ENCODE data around the gene HIPK4. TPM values are rescaled to one million over a fixed set of nuclear protein-coding genes. Genes with fewer than 3 reads are reported as not detected.

Gene HIPK4
- total and polyA plus RNA-seq, 9 of the 15 experiments (the other 6 are each of a cell fraction or from before 2014, with no cell fraction given) = 0.06 to 0.09 TPM; not detected in 7

- TF ChIP-seq SRSF7 (optimal IDR thresholded peaks at IDR 0.05; ENCODE audit: low read depth, low read length) (no peak), NFE2 (IDR thresholded peaks at IDR 0.05; ENCODE audit: low read depth) (peak; percentile 22; the same call in 1 of the 2 replicates)
- H3K9me1 ChIP-seq (ENCODE audit: control insufficient read depth, insufficient read depth, low read length) = no peaks in the 10 kb centered on the region
- H3K9ac ChIP-seq (ENCODE audit: insufficient read depth in 1 of 2, low read depth in 2 of 2, low read length in 2 of 2) = no peak overlapping the region
- CTCF ChIA-PET (ENCODE audit: low intra/inter-chr PET ratio) = no interaction called here
- POLR2A ChIA-PET = no interaction called here
- in situ Hi-C loops (cut with MboI) (no loop called here), intact Hi-C loops (cut with micrococcal nuclease) (no loop called here)
- no TSS peak for BruUV-seq (replicated peaks)
- no peak overlapping the region for H2AFZ ChIP-seq (ENCODE audit: low read depth, low read length)
- peaks cover 50% of the 10 kb centered on the region for H3K79me2 ChIP-seq (ENCODE audit: control insufficient read depth, insufficient read depth, low read length)
- ATAC-seq = no peak
- no peak overlapping the region for H3K4me3 ChIP-seq
- no peaks in the 10 kb centered on the region for H3K27me3 ChIP-seq (ENCODE audit: control insufficient read depth in 2 of 2, insufficient read depth in 2 of 2, low read length in 2 of 2)
- FAIRE-seq = no peak
- H3K4me2 ChIP-seq (ENCODE audit: insufficient read depth, low read length) = no peak overlapping the region
- WGBS (ENCODE audit: insufficient coverage, low coverage, missing lambda C conversion rate) = 57% methylated on average over 7 of the region's 7 CpGs
- peaks cover 7 to 10% of the 10 kb centered on the region in 2 experiments; a peak in 3 of 5 replicates for H3K4me1 ChIP-seq (replicated peaks in 1 of 2; ENCODE audit: control insufficient read depth in 2 of 2, insufficient read depth in 2 of 2, low read length in 2 of 2)
- H4K20me1 ChIP-seq (replicated peaks; ENCODE audit: control insufficient read depth, insufficient read depth, low read length) = no peaks in the 10 kb centered on the region; the same call in 1 of the 2 replicates
- no peak for DNase-seq (ENCODE audit: extremely low read depth in 1 of 4, low spot score in 3 of 4)
- no peaks in the 10 kb centered on the region for H3K9me3 ChIP-seq (replicated peaks; ENCODE audit: control insufficient read depth, insufficient read depth, low read depth, low read length)
- peaks cover 36% of the 10 kb centered on the region; the same call in 2 of the 3 replicates for H3K36me3 ChIP-seq (ENCODE audit: control insufficient read depth, insufficient read depth, low read length)
- no peak overlapping the region for H3K27ac ChIP-seq (ENCODE audit: extremely low read depth, low read depth, low read length)
Measured at GRCh38 chr19:40344422-40344821, 45.6 kb downstream of the HIPK4 start.

GRCh38 chr19:40342644-40343311 lies 47.2 kb downstream of the HIPK4 start:
- Histone ChIP-seq H2AFZ (ENCODE audit: low read depth, low read length) (no peak overlapping the region), H3K9ac (ENCODE audit: insufficient read depth in 1 of 2, low read depth in 2 of 2, low read length in 2 of 2) (peak overlapping the region; percentile 10 to 78; a peak in 1 of 4 replicates), H3K27ac (ENCODE audit: extremely low read depth, low read depth, low read length) (no peak overlapping the region), H4K20me1 (replicated peaks; ENCODE audit: control insufficient read depth, insufficient read depth, low read length) (no peaks in the 10 kb centered on the region; the same call in 1 of the 2 replicates), H3K4me2 (ENCODE audit: insufficient read depth, low read length) (no peak overlapping the region), H3K36me3 (ENCODE audit: control insufficient read depth, insufficient read depth, low read length) (peaks cover 46% of the 10 kb centered on the region; the same call in 2 of the 3 replicates), H3K79me2 (ENCODE audit: control insufficient read depth, insufficient read depth, low read length) (peaks cover 43% of the 10 kb centered on the region), H3K4me3 (no peak overlapping the region), H3K9me3 (replicated peaks; ENCODE audit: control insufficient read depth, insufficient read depth, low read depth, low read length) (no peaks in the 10 kb centered on the region), H3K27me3 (ENCODE audit: control insufficient read depth in 2 of 2, insufficient read depth in 2 of 2, low read length in 2 of 2) (no peaks in the 10 kb centered on the region), H3K9me1 (ENCODE audit: control insufficient read depth, insufficient read depth, low read length) (peaks cover under 1% of the 10 kb centered on the region), H3K4me1 (replicated peaks in 1 of 2; ENCODE audit: control insufficient read depth in 2 of 2, insufficient read depth in 2 of 2, low read length in 2 of 2) (peaks cover 3 to 5% of the 10 kb centered on the region in 2 experiments; a peak in 2 of 5 replicates)
- intact Hi-C loops (cut with micrococcal nuclease) (no loop called here), in situ Hi-C loops (cut with MboI) (no loop called here)
- ATAC-seq (peak; percentile 26; the same call in 1 of the 3 replicates), FAIRE-seq (no peak), DNase-seq (ENCODE audit: extremely low read depth in 1 of 4, low spot score in 3 of 4) (no peak)
- no TSS peak for BruUV-seq (replicated peaks)
- POLR2A ChIA-PET = no interaction called here
- CTCF ChIA-PET (ENCODE audit: low intra/inter-chr PET ratio) = no interaction called here
- 72% methylated on average over 8 of the region's 11 CpGs for WGBS (ENCODE audit: insufficient coverage, low coverage, missing lambda C conversion rate)
- TF ChIP-seq ZC3H4 (CRISPR knock-in tag; IDR thresholded peaks at IDR 0.05; ENCODE audit: borderline replicate concordance) (no peak), GTF2A2 (tag; IDR thresholded peaks at IDR 0.05) (no peak), NFXL1 (CRISPR knock-in tag; IDR thresholded peaks at IDR 0.05) (no peak), HNRNPUL1 (IDR thresholded peaks at IDR 0.05; ENCODE audit: low read length) (no peak), PHB2 (IDR thresholded peaks at IDR 0.05; ENCODE audit: low read depth) (no peak), HEY1 (CRISPR knock-in tag; IDR thresholded peaks at IDR 0.05; ENCODE audit: borderline replicate concordance) (no peak), THRA (IDR thresholded peaks at IDR 0.05) (no peak), MCM7 (IDR thresholded peaks at IDR 0.05) (no peak), MED1 (CRISPR knock-in tag; IDR thresholded peaks at IDR 0.05; ENCODE audit: borderline replicate concordance) (no peak), ZNF347 (CRISPR knock-in tag; IDR thresholded peaks at IDR 0.05; ENCODE audit: low read depth) (no peak), ZNF282 (CRISPR knock-in tag; IDR thresholded peaks at IDR 0.05) (no peak), RHOXF2B (CRISPR knock-in tag; conservative IDR thresholded peaks at IDR 0.05) (no peak), ZSCAN29 (IDR thresholded peaks at IDR 0.05) (no peak), TBL1XR1 (IDR thresholded peaks at IDR 0.05; ENCODE audit: low read length in 2 of 2) (no peak)

Measured in K562 (cell line).